Activated B cell treated with CpG ODN at 0.5 μM for 24 hours (primary cell): Measurements from ENCODE around the gene EFNA5. TPM values are rescaled to one million over a fixed set of nuclear protein-coding genes. Genes with fewer than 3 reads are reported as not detected.

Experiments
- ATAC-seq: fragments of 200-7000 bp; cut with Tn5 transposase; one replicate; pipeline ENCODE4 v1.10.0; 2021; ENCODE audit warnings: low read depth, mild to moderate bottlenecking, moderate library complexity
- CTCF ChIA-PET: fragments of 350-600 bp; sonication (Branson Sonifier 250); formaldehyde crosslinking; loops from one replicate; lab custom pipeline; 2021; ENCODE audit warnings: antibody characterized with exemption; lab: Charles Lee
- POLR2A ChIA-PET: fragments of 350-600 bp; sonication (Branson Sonifier 250); formaldehyde crosslinking; loops from one replicate; lab custom pipeline; 2021; ENCODE audit warnings: antibody characterized with exemption; lab: Charles Lee
- DNase-seq: peaks from one replicate; pipeline ENCODE4 v3.0.0; 2022
- H3K27ac Mint-ChIP-seq: one replicate; pipeline ENCODE4 v1.8.0; 2020; ENCODE audit warnings: mixed read lengths
- H3K27me3 Mint-ChIP-seq: one replicate; pipeline ENCODE4 v1.8.0; 2021; ENCODE audit warnings: mixed read lengths
- H3K36me3 Mint-ChIP-seq: one replicate; pipeline ENCODE4 v1.8.0; 2021; ENCODE audit warnings: low read depth, mixed read lengths
- H3K4me1 Mint-ChIP-seq: one replicate; pipeline ENCODE4 v1.8.0; 2021; ENCODE audit warnings: mixed read lengths
- H3K4me3 Mint-ChIP-seq: one replicate; pipeline ENCODE4 v1.8.0; 2020; ENCODE audit warnings: mild to moderate bottlenecking, mixed read lengths
- H3K9me3 Mint-ChIP-seq: one replicate; pipeline ENCODE4 v1.8.0; 2020; ENCODE audit warnings: mixed read lengths
- intact Hi-C: fragments of 100-400 bp; cut with micrococcal nuclease; formaldehyde crosslinking; loops from one replicate; pipeline ENCODE4 v1.15.1; 2024
- total RNA-seq: library from RNA; stranded (reverse); gene quantifications from 2 replicates; pipeline ENCODE4 v1.2.3, GENCODE V29; 2022
- TF ChIP-seq, protein P1 (sequence below): fragments of 200-600 bp; IDR thresholded peaks from one replicate; pipeline ENCODE4 v1.8.0; 2022; ENCODE audit warnings: antibody characterized with exemption, mild to moderate bottlenecking

EFNA5 gene
- total RNA-seq, 1 donor from 2014 or later: not detected

DNA sequence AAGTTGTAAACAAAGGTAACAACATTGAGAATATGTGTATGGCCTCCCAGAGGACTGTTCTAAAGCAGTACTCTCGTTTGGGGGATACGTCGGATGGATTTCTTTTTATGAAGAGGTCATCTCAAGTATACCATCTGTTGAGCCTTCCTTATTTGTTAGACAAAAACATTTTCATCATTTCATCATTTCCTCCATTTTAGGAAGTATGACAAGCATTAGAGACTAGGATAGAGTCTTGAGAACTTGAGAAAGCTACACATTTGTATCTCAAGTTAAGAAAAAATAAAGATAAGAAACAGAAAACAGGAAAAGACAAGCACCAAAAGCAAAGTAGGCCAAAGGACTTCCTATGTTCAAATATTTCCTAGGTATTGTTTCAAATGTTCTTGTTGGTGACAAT lies 307.0 kb downstream of the EFNA5 start:
- ATAC-seq (no peak), DNase-seq (no peak)
- Mint-ChIP-seq H3K4me1 (peaks cover 8% of the 10 kb centered on the region), H3K9me3 (no peaks in the 10 kb centered on the region), H3K27ac (no peak overlapping the region), H3K27me3 (peaks cover 3% of the 10 kb centered on the region), H3K36me3 (no peaks in the 10 kb centered on the region), H3K4me3 (no peak overlapping the region)
- ChIA-PET CTCF (no interaction called here), POLR2A (no interaction called here)
- TF ChIP-seq, protein P1, sequence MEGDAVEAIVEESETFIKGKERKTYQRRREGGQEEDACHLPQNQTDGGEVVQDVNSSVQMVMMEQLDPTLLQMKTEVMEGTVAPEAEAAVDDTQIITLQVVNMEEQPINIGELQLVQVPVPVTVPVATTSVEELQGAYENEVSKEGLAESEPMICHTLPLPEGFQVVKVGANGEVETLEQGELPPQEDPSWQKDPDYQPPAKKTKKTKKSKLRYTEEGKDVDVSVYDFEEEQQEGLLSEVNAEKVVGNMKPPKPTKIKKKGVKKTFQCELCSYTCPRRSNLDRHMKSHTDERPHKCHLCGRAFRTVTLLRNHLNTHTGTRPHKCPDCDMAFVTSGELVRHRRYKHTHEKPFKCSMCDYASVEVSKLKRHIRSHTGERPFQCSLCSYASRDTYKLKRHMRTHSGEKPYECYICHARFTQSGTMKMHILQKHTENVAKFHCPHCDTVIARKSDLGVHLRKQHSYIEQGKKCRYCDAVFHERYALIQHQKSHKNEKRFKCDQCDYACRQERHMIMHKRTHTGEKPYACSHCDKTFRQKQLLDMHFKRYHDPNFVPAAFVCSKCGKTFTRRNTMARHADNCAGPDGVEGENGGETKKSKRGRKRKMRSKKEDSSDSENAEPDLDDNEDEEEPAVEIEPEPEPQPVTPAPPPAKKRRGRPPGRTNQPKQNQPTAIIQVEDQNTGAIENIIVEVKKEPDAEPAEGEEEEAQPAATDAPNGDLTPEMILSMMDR: no peak
- intact Hi-C loops: no loop called here

- H3K4me1 Mint-ChIP-seq: peaks cover 8% of the 10 kb centered on the region
- POLR2A ChIA-PET: no interaction called here
Measured at GRCh38 chr5:107361945-107362344, 308.8 kb downstream of the EFNA5 start.

DNA sequence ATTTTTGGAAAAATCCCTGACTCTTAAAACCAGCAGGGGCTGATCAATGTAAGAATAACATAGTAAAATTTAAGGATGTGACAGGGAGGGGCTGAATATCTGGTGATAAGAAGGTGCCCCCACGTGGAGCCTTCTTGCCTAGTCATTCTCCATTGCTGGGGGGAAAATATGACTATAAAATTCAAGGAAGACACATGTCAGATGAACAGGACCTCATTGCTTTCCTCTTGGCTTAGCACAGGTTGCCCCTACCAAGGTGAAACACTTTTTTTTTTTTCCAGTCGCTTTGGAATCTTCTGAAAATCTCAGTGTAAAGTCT lies 310.9 kb downstream of the EFNA5 start:
- ATAC-seq: no peak

More at GRCh38 chr5:107361945-107362344, 308.8 kb downstream of the EFNA5 start:
- DNase-seq: no peak
- CTCF ChIA-PET: no interaction called here
- peaks cover 3% of the 10 kb centered on the region for H3K27me3 Mint-ChIP-seq
- TF ChIP-seq, protein P1: no peak
- H3K9me3 Mint-ChIP-seq: no peaks in the 10 kb centered on the region
- no peak overlapping the region for H3K4me3 Mint-ChIP-seq
- H3K36me3 Mint-ChIP-seq: no peaks in the 10 kb centered on the region
- intact Hi-C loops: no loop called here
- H3K27ac Mint-ChIP-seq: no peak overlapping the region
- no peak for ATAC-seq

DNA sequence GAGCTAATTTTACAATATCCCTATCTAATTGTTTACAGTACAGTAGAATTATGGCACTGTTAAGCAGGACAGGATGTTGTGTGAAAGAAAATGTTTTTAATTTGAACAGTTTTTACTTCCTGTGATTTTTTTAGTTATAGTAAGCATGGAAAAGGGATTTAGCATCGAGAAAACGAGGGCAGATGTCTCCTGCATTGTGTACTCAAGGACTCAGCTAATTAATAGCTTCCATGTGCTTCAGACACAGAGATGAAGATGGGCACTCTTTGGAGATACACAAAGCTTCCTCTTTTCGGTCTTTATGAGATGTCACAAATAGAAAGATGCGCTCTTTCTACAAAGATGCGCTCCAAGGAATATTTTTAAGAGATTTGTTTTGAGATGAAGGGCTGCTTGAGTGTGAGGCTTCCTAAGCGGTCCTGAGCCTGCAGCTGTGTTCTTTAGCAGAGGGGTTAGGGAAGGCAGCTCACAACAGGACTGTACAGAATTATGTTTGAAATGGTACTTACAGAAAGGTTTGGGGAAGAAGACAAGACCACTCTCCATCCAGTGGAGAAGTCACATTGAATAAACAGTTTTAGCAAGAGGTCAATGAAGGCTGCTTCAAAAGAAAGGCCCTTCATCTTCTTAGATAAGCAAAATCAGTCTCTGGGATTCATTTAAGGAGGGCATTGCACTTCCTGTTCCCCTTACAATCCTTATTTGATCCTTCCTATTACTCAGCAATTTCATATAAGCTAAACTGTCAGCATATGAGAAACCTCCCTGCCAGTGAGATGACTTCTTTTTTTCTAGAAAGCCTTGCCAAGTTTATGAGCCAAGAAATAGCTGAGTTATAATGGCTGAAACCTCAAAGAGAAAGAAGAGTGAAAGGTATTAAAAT lies 311.5 kb downstream of the EFNA5 start:
- DNase-seq: no peak
- POLR2A ChIA-PET: no interaction called here
- intact Hi-C loops: no loop called here
- Mint-ChIP-seq H3K27ac (no peak overlapping the region), H3K36me3 (no peaks in the 10 kb centered on the region), H3K4me3 (no peak overlapping the region), H3K4me1 (no peaks in the 10 kb centered on the region), H3K27me3 (peaks cover 2% of the 10 kb centered on the region), H3K9me3 (no peaks in the 10 kb centered on the region)
- CTCF ChIA-PET: no interaction called here
- TF ChIP-seq, protein P1: no peak
- ATAC-seq: no peak

More for the DNA sequence above, 310.9 kb downstream of the EFNA5 start:
- Mint-ChIP-seq H3K9me3 (no peaks in the 10 kb centered on the region), H3K27me3 (no peaks in the 10 kb centered on the region), H3K4me3 (no peak overlapping the region), H3K36me3 (no peaks in the 10 kb centered on the region), H3K4me1 (no peaks in the 10 kb centered on the region), H3K27ac (no peak overlapping the region)
- ChIA-PET CTCF (no interaction called here), POLR2A (no interaction called here)
- no peak for DNase-seq
- TF ChIP-seq, protein P1: no peak
- intact Hi-C loops: no loop called here

- intact Hi-C loops: no loop called here
- CTCF ChIA-PET: no interaction called here
- POLR2A ChIA-PET: no interaction called here
- Mint-ChIP-seq H3K9me3 (no peaks in the 10 kb centered on the region), H3K27me3 (peaks cover 2% of the 10 kb centered on the region), H3K36me3 (no peaks in the 10 kb centered on the region), H3K27ac (no peak overlapping the region), H3K4me1 (no peaks in the 10 kb centered on the region), H3K4me3 (no peak overlapping the region)
- no peak for ATAC-seq
- no peak for DNase-seq
- TF ChIP-seq, protein P1: no peak
Measured at GRCh38 chr5:107356891-107357290, 313.8 kb downstream of the EFNA5 start.
